CD4-positive, alpha-beta T cell treated with Interleukin-6 at 100 ng/mL for 8 hours (primary cell): ENCODE measurements around the gene CCDC183.
"Not testable (repeated sequence)": the region's sequence is repeated elsewhere in the genome, so short reads cannot be mapped to it uniquely, and the experiment has no call there.

ENCODE experiments used
- DNase-seq: peaks from one replicate; pipeline ENCODE4 v3.0.0-alpha.2; 2020; ENCODE audit warnings: mixed read lengths, low spot score

CCDC183 gene

GRCh38 chr9:136825295-136826187, 29.4 kb downstream of the CCDC183 start:
- DNase-seq = no peak

DNA sequence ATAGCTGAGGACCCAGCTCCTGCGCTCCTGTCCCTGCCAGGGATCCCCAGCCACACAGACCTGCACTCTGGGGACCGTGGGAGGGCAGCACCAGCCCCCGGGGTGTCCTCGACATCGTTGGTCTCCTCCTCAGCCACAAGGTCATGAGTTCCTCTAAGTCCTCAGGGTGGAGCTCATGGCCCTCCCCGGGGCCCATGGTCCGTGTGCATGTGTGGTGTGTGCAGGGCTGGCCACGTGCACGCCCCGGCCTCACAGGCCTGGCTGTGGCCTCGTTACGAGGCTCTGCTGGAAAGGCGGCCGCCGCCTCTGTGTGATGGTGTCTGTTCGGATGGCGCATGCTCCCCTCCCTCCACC, 30.0 kb downstream of the CCDC183 start:
- no peak for DNase-seq

DNA sequence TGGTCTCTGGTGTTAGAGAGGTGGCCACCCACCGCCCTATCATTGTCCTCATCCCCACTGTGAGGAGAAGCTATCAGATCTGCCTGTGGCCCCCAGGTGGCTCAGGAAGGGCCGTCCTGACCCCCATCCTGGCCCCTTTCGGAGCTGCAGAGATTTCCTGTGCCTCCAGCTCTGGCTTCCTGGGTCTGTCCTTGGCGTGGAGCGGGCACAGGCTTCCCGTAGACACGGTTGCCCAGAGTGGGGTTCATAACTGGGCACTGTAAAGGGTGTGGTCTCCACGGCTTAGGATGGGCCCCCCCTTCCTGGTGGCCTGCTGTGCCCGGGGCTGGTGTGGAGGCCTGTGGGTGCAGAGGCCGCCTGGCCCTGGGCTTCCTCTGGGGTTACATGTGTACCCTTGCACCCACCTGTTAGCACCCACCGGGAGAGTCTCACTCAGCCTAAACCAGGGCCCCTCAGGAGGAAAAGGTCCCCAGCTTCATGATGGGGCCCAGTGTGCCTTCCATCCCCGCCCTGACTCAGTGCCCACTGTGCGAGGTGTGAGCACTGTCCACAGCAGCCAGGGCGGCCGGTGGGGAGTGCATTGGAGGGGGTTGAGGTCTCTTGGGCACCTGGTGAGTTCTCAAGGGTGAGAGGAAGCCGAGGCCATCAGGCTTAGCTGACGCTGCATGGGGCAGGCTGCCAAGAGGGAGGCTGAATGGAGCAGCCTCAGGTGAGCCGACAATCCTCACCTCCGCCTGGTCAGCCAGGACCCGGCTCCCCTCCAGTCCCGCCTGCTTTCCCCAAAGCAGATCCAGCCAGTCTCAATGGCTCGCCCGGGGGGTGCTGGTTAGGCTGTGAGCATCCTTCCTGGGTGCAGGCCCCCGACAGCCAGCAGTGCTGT, 30.8 kb downstream of the CCDC183 start:
- DNase-seq = no peak

- no peak for DNase-seq
Measured at GRCh38 chr9:136827794-136828473, 31.8 kb downstream of the CCDC183 start.

- no peak for DNase-seq
Measured at GRCh38 chr9:136828474-136829140, 32.5 kb downstream of the CCDC183 start.

- no peak for DNase-seq
Measured at GRCh38 chr9:136829412-136829811, 33.3 kb downstream of the CCDC183 start.

DNA sequence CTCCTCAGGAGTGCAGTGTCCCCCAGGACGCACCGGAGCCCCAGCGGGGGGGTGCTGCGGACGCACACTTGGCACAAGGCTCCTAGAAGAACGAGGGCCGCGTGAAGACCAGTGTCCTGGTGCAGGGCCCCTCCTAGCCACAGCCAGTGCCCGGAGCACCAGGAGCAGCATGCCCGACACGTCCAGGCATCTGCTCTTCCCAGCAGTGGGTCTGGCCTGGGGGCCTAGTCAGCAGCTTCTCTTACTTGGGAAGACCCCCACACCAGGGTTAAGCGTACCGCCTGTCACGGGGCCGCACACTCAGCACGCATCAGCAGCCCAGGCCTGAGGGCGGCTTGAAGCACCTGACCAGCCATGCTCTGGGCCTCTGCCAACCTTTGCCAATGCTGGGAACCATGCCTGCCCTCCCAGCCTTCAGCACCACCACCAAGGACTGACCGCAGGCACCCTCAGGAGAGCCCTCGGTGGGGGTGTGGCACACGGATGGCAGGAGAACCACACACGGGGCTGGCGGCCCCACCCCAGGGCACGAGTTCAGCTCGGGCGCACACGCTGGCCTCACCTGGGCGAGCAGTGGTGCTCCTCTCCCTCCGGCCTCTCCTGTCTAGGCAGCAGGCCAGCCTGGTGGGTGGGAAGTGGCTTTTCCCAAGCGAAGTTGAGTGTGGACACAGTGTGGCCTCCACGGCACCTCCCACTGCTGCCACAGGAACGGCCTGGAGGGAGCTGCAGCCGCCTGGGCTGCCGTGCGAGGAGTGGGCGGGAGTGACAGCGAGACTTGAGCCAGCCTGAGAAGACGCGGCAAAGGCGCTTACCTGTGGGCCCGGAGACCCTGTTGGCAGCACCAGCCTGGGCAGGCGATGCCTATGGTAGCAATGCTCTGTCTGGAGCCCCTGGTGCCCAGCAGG, 34.1 kb downstream of the CCDC183 start:
- DNase-seq = no peak

DNA sequence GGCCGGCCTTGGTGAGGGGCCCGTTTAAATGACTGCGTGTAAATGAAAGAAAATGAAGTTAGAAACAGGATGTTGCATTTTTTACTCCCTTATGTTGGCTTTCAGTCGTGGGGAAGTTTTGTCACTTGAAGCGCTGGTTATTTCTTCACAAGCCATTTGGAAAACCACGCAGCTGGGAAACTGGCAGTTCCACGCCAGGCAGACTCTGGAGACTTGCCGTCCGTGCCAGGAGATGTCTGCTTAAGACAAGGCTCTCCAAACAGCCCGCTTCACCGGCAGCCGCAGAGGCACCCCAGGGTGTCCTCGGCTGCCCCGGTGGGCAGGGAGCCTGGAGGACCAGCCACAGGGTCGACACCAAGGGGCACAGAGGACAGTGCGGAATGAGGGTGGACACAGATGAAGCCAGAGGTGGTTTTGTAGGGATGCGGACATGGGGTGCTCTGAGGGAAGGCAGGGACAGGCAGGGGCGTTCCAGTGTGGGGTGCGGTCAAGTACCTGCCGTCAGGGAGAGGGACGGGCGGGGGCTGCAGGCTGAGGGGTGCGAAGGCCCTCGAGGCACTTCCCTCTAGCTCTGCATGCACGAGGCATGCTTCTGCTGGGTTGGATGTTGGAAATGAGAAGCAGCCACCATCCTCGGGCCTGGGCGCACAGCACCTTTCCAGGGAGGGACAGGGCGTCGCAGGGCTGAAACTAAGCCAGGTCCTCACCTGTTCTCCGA, 35.0 kb downstream of the CCDC183 start:
- no peak for DNase-seq

- DNase-seq = no peak
Measured at GRCh38 chr9:136831720-136832104, 35.6 kb downstream of the CCDC183 start.

- DNase-seq = no peak
Measured at GRCh38 chr9:136832581-136832980, 36.4 kb downstream of the CCDC183 start.

- not testable (repeated sequence) for DNase-seq
Measured at GRCh38 chr9:136833381-136834048, 37.4 kb downstream of the CCDC183 start.

DNA sequence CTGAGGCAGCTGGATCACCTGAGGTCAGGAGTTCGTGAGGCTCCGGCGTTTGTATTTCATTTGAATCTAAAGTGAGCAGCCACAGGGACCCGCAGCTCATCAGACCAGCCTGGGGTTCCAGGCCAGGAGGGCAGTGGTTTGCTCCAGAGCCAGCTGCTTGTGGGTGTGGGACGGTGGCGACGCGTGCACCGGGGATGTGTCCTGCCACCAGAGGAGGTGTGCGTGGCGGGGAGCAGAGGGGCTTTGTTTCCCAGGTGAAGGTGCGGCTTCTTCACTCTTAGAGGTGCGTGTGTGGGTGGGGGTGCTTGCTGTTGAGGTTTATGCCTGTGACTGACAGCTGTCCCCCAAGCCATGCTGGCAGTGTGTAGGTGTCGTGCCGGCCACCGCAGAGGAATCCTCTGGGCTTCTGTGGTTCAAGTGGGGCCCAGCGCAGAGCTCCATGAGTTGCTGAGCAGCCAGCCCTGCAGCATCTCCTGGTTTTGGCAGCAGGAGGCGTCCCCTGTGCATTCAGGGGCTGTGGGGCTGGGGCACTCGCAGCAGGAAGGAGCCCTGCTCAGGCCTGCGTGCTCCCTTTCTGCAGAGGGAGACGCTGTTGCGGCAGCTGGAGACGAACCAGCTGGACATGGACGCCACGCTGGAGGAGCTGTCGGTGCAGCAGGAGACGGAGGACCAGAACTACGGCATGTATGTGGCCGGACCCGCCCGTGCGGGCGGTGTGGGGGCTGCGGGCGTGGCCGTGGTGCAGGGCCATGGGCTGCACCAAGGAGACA, 39.2 kb downstream of the CCDC183 start:
- DNase-seq = no peak

- DNase-seq = no peak
Measured at GRCh38 chr9:136835932-136836904, 40.1 kb downstream of the CCDC183 start.

- no peak for DNase-seq
Measured at GRCh38 chr9:136837146-136837855, 41.2 kb downstream of the CCDC183 start.

- not testable (repeated sequence) for DNase-seq
Measured at GRCh38 chr9:136837856-136838277, 41.7 kb downstream of the CCDC183 start.

- no peak for DNase-seq
Measured at GRCh38 chr9:136838314-136839228, 42.4 kb downstream of the CCDC183 start.
